Gastroesophageal sphincter (tissue), 3 donors: ENCODE results near the gene RYR2.

ENCODE experiments used
- EP300 ChIP-seq: sonication (generic); formaldehyde crosslinking; IDR thresholded peaks from one replicate; pipeline ENCODE4 v1.6.1; 2017; ENCODE audit warnings: antibody characterized with exemption, mild to moderate bottlenecking
- POLR2A ChIP-seq, 2 donors: fragments of 450-650 bp; IDR thresholded peaks; one replicate each; pipeline ENCODE4 v1.6.1; 2017; ENCODE audit warnings: antibody characterized with exemption in 2 of 2, mild to moderate bottlenecking in 2 of 2, moderate library complexity in 1 of 2
- POLR2AphosphoS5 ChIP-seq: sonication (generic); formaldehyde crosslinking; IDR thresholded peaks from one replicate; pipeline ENCODE4 v1.6.1; 2017; ENCODE audit warnings: antibody characterized with exemption
- TF ChIP-seq, protein P1 (sequence below), 4 experiments: fragments of 200-600 bp in 2 of 4; fragments of 450-650 bp in 2 of 4; sonication (generic) in 1 of 4; IDR thresholded peaks; one replicate each; pipeline ENCODE4 v1.5.1; 2017 to 2019; ENCODE audit warnings: antibody characterized with exemption in 4 of 4, mild to moderate bottlenecking in 2 of 4, moderate library complexity in 2 of 4

DNA sequence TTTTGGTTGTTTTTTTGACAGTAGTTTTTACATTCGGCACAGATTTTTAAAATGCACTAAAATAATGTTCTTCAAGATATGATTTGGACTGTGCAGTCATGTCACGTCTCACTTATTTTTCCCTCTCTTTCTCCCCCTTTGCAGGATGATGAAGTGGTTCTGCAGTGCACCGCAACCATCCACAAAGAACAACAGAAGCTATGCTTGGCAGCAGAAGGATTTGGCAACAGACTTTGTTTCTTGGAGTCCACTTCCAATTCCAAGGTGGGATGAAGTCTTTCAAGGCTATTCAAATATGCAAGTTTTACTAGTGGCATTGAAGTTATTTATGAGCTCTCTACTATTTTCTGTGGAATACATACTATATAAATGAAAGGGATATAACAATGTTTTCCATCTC is 228.4 kb downstream of the RYR2 start:
- TF ChIP-seq, protein P1, sequence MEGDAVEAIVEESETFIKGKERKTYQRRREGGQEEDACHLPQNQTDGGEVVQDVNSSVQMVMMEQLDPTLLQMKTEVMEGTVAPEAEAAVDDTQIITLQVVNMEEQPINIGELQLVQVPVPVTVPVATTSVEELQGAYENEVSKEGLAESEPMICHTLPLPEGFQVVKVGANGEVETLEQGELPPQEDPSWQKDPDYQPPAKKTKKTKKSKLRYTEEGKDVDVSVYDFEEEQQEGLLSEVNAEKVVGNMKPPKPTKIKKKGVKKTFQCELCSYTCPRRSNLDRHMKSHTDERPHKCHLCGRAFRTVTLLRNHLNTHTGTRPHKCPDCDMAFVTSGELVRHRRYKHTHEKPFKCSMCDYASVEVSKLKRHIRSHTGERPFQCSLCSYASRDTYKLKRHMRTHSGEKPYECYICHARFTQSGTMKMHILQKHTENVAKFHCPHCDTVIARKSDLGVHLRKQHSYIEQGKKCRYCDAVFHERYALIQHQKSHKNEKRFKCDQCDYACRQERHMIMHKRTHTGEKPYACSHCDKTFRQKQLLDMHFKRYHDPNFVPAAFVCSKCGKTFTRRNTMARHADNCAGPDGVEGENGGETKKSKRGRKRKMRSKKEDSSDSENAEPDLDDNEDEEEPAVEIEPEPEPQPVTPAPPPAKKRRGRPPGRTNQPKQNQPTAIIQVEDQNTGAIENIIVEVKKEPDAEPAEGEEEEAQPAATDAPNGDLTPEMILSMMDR (IDR thresholded peaks at IDR 0.05), result no peak
- TF ChIP-seq EP300 (no peak), POLR2A (IDR thresholded peaks at IDR 0.05) (no peak), POLR2AphosphoS5 (no peak)
